Prostate gland (tissue), 2 donors: ENCODE data around the gene RAB33A. TPM values are rescaled to one million over a fixed set of nuclear protein-coding genes. Genes with fewer than 3 reads are reported as not detected.

Source experiments
- DNase-seq: peaks from one replicate; pipeline ENCODE4 v3.0.0-alpha.2; 2019; ENCODE audit warnings: low spot score
- H3K27ac ChIP-seq, 2 donors: fragments of 200-600 bp; sonication (generic); 2 replicates each; pipeline ENCODE4 v1.5.1; 2017 to 2019
- H3K27me3 ChIP-seq: fragments of 200-600 bp; sonication (generic); replicated peaks from 2 replicates; pipeline ENCODE4 v1.5.1; 2019; ENCODE audit not compliant: insufficient read depth
- H3K36me3 ChIP-seq, 2 donors: fragments of 200-600 bp; sonication (generic); 1 replicate in 1 of 2; 2 replicates in 1 of 2; pipeline versions ENCODE4 v1.5.1 to v1.8.1; 2017 to 2019
- H3K4me1 ChIP-seq: fragments of 200-600 bp; sonication (generic); replicated peaks from 2 replicates; pipeline ENCODE4 v1.5.1; 2019
- H3K4me3 ChIP-seq, 2 donors: fragments of 200-600 bp; sonication (generic); 2 replicates each; pipeline ENCODE4 v1.5.1; 2017 to 2019
- H3K9me3 ChIP-seq: fragments of 200-600 bp; sonication (generic); 2 replicates; pipeline ENCODE4 v1.5.1; 2017
- POLR2A ChIP-seq: fragments of 450-650 bp; IDR thresholded peaks from one replicate; pipeline ENCODE4 v1.6.1; 2016; ENCODE audit warnings: antibody characterized with exemption, mild to moderate bottlenecking
- POLR2AphosphoS5 ChIP-seq: sonication (generic); formaldehyde crosslinking; IDR thresholded peaks from one replicate; pipeline ENCODE4 v1.6.1; 2017; ENCODE audit warnings: antibody characterized with exemption
- WGBS: methylation state at CpG from one replicate; pipeline ENCODE4 v1.1.5; 2018; 5-methylcytosine and 5-hydroxymethylcytosine counted together
- intact Hi-C: fragments of 100-400 bp; cut with DNase I; formaldehyde crosslinking; loops from one replicate; pipeline ENCODE4 v1.14.2; 2022
- total RNA-seq, 2 donors: library from RNA; depleted of rRNA; stranded (reverse); fragments of >200 nt; gene quantifications; one replicate each; pipeline ENCODE4 v1.1.0, GENCODE V29; 2016
- TF ChIP-seq, protein P1 (sequence below), 4 experiments: fragments of 200-600 bp in 2 of 4; fragments of 450-650 bp in 2 of 4; sonication (generic) in 2 of 4; IDR thresholded peaks; 1 replicate in 3 of 4; 2 replicates in 1 of 4; pipeline ENCODE4 v1.5.1; 2016 to 2019; ENCODE audit warnings: antibody characterized with exemption in 4 of 4, mild to moderate bottlenecking in 2 of 4, moderate library complexity in 2 of 4

The RAB33A gene
- total RNA-seq, 2 donors from 2014 or later: 0.62 TPM; not detected in 1

DNA sequence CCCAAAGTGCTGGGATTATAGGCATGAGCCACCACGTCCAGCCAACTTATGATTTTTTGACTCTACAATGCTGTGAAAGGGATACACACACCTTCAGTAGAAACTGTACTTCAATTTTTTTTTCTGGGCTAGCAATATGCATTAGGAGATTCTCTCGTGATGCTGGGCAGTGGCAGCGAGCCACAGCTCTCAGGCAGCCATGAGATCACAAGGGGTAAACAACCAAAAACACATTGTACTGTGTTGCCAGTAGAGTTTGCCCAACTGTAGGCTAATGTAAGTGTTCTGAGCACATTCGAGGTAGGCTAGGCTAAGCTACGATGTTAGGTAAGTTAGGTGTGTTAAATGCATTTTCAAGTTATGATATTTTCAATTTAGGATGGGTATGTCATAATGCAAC lies 25.7 kb downstream of the RAB33A start:
- intact Hi-C loops: no loop called here
- H3K27ac ChIP-seq: no peak overlapping the region

DNA sequence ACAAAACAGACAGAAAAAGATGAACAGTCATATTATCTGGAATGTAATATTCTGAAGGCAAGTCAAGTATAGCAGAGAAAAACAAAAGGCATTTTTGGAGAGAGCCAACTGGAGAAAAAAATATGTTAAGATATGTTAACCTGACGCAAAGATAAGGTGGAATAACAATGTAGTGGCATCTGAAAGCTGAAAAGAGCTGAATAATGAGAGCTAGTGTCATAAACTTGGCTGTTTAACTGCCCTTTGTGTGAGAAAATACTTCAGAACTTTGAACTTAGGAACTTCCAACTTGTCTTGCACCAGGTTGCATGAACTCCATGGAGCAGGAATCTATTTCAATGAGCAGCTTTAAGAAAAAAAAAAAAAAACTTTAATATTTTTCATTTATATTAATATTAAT lies 32.9 kb downstream of the RAB33A start:
- Histone ChIP-seq H3K4me3 (no peak overlapping the region), H3K27me3 (no peaks in the 10 kb centered on the region), H3K9me3 (no peaks in the 10 kb centered on the region), H3K4me1 (no peaks in the 10 kb centered on the region), H3K36me3 (no peaks in the 10 kb centered on the region), H3K27ac (no peak overlapping the region)
- intact Hi-C loops: no loop called here
- no peak for DNase-seq
- WGBS: 100% methylated on average over 1 of the region's 1 CpG
- TF ChIP-seq, protein P1, sequence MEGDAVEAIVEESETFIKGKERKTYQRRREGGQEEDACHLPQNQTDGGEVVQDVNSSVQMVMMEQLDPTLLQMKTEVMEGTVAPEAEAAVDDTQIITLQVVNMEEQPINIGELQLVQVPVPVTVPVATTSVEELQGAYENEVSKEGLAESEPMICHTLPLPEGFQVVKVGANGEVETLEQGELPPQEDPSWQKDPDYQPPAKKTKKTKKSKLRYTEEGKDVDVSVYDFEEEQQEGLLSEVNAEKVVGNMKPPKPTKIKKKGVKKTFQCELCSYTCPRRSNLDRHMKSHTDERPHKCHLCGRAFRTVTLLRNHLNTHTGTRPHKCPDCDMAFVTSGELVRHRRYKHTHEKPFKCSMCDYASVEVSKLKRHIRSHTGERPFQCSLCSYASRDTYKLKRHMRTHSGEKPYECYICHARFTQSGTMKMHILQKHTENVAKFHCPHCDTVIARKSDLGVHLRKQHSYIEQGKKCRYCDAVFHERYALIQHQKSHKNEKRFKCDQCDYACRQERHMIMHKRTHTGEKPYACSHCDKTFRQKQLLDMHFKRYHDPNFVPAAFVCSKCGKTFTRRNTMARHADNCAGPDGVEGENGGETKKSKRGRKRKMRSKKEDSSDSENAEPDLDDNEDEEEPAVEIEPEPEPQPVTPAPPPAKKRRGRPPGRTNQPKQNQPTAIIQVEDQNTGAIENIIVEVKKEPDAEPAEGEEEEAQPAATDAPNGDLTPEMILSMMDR (IDR thresholded peaks at IDR 0.05): no peak
- TF ChIP-seq POLR2A (no peak), POLR2AphosphoS5 (no peak)

More for the DNA sequence above, 25.7 kb downstream of the RAB33A start:
- Histone ChIP-seq H3K36me3 (no peaks in the 10 kb centered on the region), H3K27me3 (no peaks in the 10 kb centered on the region), H3K4me1 (no peaks in the 10 kb centered on the region), H3K4me3 (no peak overlapping the region), H3K9me3 (no peaks in the 10 kb centered on the region)
- 45% methylated on average over 5 of the region's 5 CpGs for WGBS
- DNase-seq: peak; percentile 36
- TF ChIP-seq POLR2A (no peak), POLR2AphosphoS5 (peak; percentile 63)

DNA sequence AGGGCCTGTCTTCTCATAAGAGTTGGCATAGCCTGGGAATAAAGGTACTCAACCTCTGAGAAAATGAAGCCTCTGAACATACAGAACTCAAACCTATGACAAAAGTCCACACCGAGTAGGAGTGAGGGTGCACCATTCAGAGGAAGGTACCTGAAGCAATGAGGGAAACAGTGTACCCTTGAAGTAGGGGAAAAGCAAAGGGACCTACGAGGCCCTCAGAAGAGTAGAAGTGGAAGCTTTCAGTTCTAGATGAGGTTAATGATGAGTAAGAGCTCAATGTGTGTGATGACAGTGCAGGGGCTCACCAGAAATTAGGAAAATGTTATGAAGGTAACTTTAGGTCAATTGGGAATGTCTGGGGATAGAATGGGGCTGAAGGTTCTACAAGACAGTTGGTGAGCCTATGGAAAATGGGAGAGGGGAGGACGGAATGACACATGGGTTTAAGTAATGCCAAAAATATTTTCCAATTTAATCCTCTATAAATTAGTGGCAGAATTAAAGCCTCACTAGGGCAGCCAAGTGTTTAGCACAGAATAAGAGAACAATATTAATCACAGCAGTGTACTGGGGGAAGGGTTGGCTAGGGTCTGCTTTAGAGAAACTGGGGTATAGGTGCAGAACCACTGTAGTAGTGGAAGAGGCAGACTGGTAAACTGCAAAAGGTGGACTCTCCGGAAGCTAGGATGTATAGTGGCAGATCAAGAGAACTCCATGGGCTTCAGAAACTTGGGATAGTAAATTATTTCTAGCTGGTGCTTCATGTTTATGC lies 39.8 kb downstream of the RAB33A start:
- no peak overlapping the region for H3K27ac ChIP-seq
- H3K9me3 ChIP-seq: no peaks in the 10 kb centered on the region
- intact Hi-C loops: no loop called here
- H3K27me3 ChIP-seq: no peaks in the 10 kb centered on the region
- 94% methylated on average over 4 of the region's 4 CpGs for WGBS
- DNase-seq: no peak
- H3K4me3 ChIP-seq: no peak overlapping the region
- H3K36me3 ChIP-seq: no peaks in the 10 kb centered on the region
- no peaks in the 10 kb centered on the region for H3K4me1 ChIP-seq
- TF ChIP-seq POLR2A (no peak), POLR2AphosphoS5 (no peak)
- TF ChIP-seq, protein P1 (IDR thresholded peaks at IDR 0.05): no peak

DNA sequence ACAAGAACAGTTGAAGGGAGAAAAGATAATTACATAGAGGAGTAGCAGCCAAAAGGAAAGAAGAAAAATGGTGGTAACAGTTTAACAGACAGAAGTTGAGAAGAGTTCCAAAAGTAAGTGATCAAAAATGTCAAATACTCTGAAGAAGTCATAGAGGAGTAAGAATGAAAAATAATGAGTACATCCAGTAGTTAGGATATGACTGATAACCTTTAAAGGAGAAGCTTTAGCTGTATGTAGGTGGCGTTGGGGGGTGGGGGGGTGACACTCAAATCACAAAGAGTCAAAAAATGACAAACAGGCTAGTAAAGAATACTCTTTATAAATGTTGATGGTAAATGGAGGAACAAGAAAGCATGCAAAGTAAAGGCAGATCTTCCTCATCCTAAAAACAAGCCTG lies 40.6 kb downstream of the RAB33A start:
- no peak for TF ChIP-seq POLR2AphosphoS5
- no peak for TF ChIP-seq POLR2A
- TF ChIP-seq, protein P1 (IDR thresholded peaks at IDR 0.05): no peak
- WGBS: 100% methylated on average over 1 of the region's 1 CpG
- no peaks in the 10 kb centered on the region for H3K9me3 ChIP-seq
- no peak overlapping the region for H3K4me3 ChIP-seq
- no peaks in the 10 kb centered on the region for H3K36me3 ChIP-seq
- intact Hi-C loops: no loop called here
- H3K27ac ChIP-seq: no peak overlapping the region
- no peaks in the 10 kb centered on the region for H3K27me3 ChIP-seq
- DNase-seq: no peak
- no peaks in the 10 kb centered on the region for H3K4me1 ChIP-seq

DNA sequence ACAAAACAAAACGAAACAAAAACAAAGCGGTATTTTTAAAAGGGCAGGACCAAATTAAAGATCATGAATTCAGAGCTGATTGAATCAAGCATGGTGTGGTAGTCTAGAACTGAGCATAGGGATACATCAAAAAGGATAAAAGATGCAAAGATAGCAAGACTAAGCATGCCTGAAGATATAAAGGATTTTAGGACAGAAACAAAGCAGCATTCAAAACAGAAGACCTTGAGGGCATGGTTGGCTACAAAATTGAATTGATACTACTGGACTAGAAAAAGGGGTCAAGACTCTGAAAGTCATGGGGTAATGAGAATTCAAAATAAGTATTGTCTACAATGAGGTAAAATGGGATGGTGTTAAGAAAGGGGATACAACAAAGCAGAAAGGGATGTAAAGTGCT lies 41.6 kb downstream of the RAB33A start:
- Histone ChIP-seq H3K4me3 (no peak overlapping the region), H3K27me3 (no peaks in the 10 kb centered on the region), H3K9me3 (no peaks in the 10 kb centered on the region), H3K36me3 (no peaks in the 10 kb centered on the region), H3K27ac (no peak overlapping the region), H3K4me1 (no peaks in the 10 kb centered on the region)
- WGBS: 92% methylated on average over 2 of the region's 2 CpGs
- no peak for DNase-seq
- intact Hi-C loops: no loop called here
- TF ChIP-seq POLR2A: no peak

DNA sequence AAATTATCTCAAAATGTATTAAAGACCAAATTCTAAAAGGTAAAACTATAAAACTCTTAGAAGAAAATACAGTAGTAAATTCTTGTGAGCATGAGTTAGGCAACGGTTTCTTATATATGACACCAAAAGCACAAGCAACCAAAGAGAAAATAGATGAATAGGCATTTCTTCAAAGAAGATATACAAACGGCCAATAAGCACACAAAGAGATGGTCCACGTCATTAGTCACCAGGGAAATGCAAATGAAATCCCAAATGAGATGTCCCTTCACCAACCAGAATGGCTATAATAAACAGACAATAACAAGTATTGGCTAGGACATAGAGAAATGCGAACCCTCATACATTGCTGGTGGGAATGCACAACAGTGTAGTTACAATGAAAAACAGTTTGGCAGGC lies 44.6 kb downstream of the RAB33A start:
- Histone ChIP-seq H3K9me3 (no peaks in the 10 kb centered on the region), H3K36me3 (no peaks in the 10 kb centered on the region), H3K4me1 (no peaks in the 10 kb centered on the region), H3K27me3 (no peaks in the 10 kb centered on the region), H3K27ac (no peak overlapping the region), H3K4me3 (no peak overlapping the region)
- 85% methylated on average over 4 of the region's 4 CpGs for WGBS
- intact Hi-C loops: no loop called here
- no peak for DNase-seq
- TF ChIP-seq, protein P1 (IDR thresholded peaks at IDR 0.05): no peak
- TF ChIP-seq POLR2A (no peak), POLR2AphosphoS5 (no peak)
